GM12878 (cell line): Measurements from ENCODE around the gene CD27. TPM values are rescaled to one million over a fixed set of nuclear protein-coding genes. Genes with fewer than 3 reads are reported as not detected.
A peak's percentile ranks its signal among the peaks of the same experiment; 100 is the strongest.

Experiments used
- ATF7 ChIP-seq: fragments of 450-650 bp; IDR thresholded peaks from 2 replicates; pipeline ENCODE4 v1.6.1; 2016; ENCODE audit warnings: low read depth, mild to moderate bottlenecking
- CREM ChIP-seq: IDR thresholded peaks from 2 replicates; pipeline ENCODE4 v1.6.1; 2014; ENCODE audit warnings: antibody characterized with exemption, low read depth
- GABPA ChIP-seq: IDR thresholded peaks from 2 replicates; pipeline ENCODE4 v1.6.1; 2014; ENCODE audit warnings: antibody characterized with exemption, low read depth, mild to moderate bottlenecking, inconsistent platforms
- HDGF ChIP-seq: fragments of 450-650 bp; IDR thresholded peaks from 2 replicates; pipeline ENCODE4 v1.6.1; 2016; ENCODE audit warnings: antibody characterized with exemption
- MYB ChIP-seq: fragments of 150-350 bp; IDR thresholded peaks from 2 replicates; pipeline ENCODE4 v1.6.1; 2014; ENCODE audit warnings: mild to moderate bottlenecking, low read depth, low read length, borderline replicate concordance
- PAX5 ChIP-seq: IDR thresholded peaks from 2 replicates; pipeline ENCODE4 v1.6.1; 2011; ENCODE audit warnings: low read depth, low read length, borderline replicate concordance
- PAX8 ChIP-seq: fragments of 450-650 bp; IDR thresholded peaks from 2 replicates; pipeline ENCODE4 v1.6.1; 2017; ENCODE audit warnings: mild to moderate bottlenecking, moderate library complexity
- POLR2AphosphoS5 ChIP-seq: IDR thresholded peaks from 2 replicates; pipeline ENCODE4 v1.6.1; 2011; ENCODE audit warnings: mild to moderate bottlenecking, low read length, inconsistent platforms
- RB1 ChIP-seq: fragments of 450-650 bp; formaldehyde crosslinking; IDR thresholded peaks from 2 replicates; pipeline ENCODE4 v1.6.1; 2017; ENCODE audit warnings: mild to moderate bottlenecking, borderline replicate concordance
- SIX5 ChIP-seq: IDR thresholded peaks from 2 replicates; pipeline ENCODE4 v1.6.1; 2011; ENCODE audit warnings: mild to moderate bottlenecking, low read depth, low read length, moderate library complexity; ENCODE audit not compliant: severe bottlenecking
- SMAD1 ChIP-seq: fragments of 450-650 bp; IDR thresholded peaks from 2 replicates; pipeline ENCODE4 v1.6.1; 2018; ENCODE audit warnings: mild to moderate bottlenecking, low read depth; ENCODE audit not compliant: partially characterized antibody
- TBL1XR1 ChIP-seq: IDR thresholded peaks from 2 replicates; pipeline ENCODE4 v1.6.1; 2012; ENCODE audit warnings: low read depth, low read length, improper control_type of control experiment
- ZNF207 ChIP-seq: fragments of 450-650 bp; IDR thresholded peaks from 2 replicates; pipeline ENCODE4 v1.6.1; 2014; ENCODE audit warnings: antibody characterized with exemption, mild to moderate bottlenecking, borderline replicate concordance
- ZNF622 ChIP-seq: fragments of 450-650 bp; IDR thresholded peaks from 2 replicates; pipeline ENCODE4 v1.6.1; 2017; ENCODE audit warnings: mild to moderate bottlenecking, inconsistent platforms
- polyA plus RNA-seq, 11 experiments: library from polyadenylated mRNA; depleted of rRNA in 4 of 11; unstranded in 6 of 11; stranded (reverse) in 5 of 11; fragments of >200 nt; fragmentation: Nextera tagmentation in 4 of 11; fragmentation: Illumina TruSeq in 1 of 11; extraction: Ambion mirVana in 4 of 11; extraction: Trizol in 1 of 11; gene quantifications; 1 replicate in 1 of 11; 2 replicates in 10 of 11; pipeline versions ENCODE4 v1.2.1 to v1.2.3, GENCODE V29; 2011 to 2016; ENCODE audit warnings: inconsistent platforms in 2 of 11, missing spikeins in 2 of 11, low read depth in 1 of 11
- total RNA-seq, 4 experiments: library from RNA; depleted of rRNA in 3 of 4; stranded (reverse); fragments of >200 nt in 3 of 4; fragmentation: Illumina TruSeq in 1 of 4; extraction: Trizol in 1 of 4; gene quantifications; 2 replicates each; pipeline versions ENCODE4 v1.2.1 to v1.2.3, GENCODE V29; 2013 to 2021
- TF ChIP-seq, protein P1 (sequence below): IDR thresholded peaks from 2 replicates; pipeline ENCODE4 v1.6.1; 2012; ENCODE audit warnings: improper control_type of control experiment, low read depth, low read length; ENCODE audit not compliant: insufficient replicate concordance
- TF ChIP-seq, protein P2 (sequence below): IDR thresholded peaks from 2 replicates; pipeline ENCODE4 v1.6.1; 2012; ENCODE audit warnings: low read depth, low read length, improper control_type of control experiment
- TF ChIP-seq, protein P3 (sequence below): fragments of 450-650 bp; IDR thresholded peaks from 2 replicates; pipeline ENCODE4 v1.6.1; 2017; ENCODE audit warnings: mild to moderate bottlenecking
- TF ChIP-seq, protein P4 (sequence below): IDR thresholded peaks from 2 replicates; pipeline ENCODE4 v1.6.1; 2011; ENCODE audit warnings: low read depth, low read length, improper control_type of control experiment, borderline replicate concordance
- TF ChIP-seq, protein P5 (sequence below): IDR thresholded peaks from 2 replicates; pipeline ENCODE4 v1.6.1; 2011; ENCODE audit warnings: low read depth, mild to moderate bottlenecking, low read length, moderate library complexity, borderline replicate concordance; ENCODE audit errors: extremely low read depth

The CD27 gene
- total and polyA plus RNA-seq, 10 of the 15 experiments (the other 5 are each of a cell fraction or from before 2014, with no cell fraction given) = 4.9 to 184 (median 106) TPM

DNA sequence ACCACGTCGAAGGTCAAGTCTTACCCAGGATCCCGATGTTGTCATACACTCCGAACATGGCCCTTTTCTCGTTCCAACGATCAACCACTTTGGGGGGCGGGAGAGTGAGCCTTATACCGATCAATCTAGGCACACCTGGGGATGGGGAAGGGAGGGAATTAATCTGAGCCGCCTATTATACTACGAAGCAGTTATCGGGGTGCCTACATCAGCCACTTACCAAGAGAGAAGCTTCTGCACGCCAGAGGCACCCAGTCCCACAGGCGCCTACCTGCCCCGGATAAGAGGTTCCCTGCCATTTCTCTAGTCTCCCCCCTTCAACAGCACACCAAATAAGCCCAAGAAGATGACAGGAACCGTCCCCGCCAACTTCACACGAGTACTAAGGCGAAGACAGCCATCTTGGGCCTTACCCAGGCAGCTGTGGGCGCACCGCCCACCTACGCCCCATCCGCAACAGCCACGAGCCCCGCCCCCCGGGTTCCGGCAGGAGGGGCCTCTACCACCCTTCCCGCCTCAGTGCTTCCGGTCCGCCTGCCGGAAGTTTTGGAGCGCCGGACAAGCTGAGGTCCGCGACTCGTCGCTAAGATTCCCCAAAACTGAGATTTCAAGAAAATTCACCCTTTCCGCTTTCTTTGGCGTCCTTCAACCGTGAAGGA, 48.2 kb downstream of the CD27 start, which contains the start of gene MRPL51 (continued):
- TF ChIP-seq, protein P1, sequence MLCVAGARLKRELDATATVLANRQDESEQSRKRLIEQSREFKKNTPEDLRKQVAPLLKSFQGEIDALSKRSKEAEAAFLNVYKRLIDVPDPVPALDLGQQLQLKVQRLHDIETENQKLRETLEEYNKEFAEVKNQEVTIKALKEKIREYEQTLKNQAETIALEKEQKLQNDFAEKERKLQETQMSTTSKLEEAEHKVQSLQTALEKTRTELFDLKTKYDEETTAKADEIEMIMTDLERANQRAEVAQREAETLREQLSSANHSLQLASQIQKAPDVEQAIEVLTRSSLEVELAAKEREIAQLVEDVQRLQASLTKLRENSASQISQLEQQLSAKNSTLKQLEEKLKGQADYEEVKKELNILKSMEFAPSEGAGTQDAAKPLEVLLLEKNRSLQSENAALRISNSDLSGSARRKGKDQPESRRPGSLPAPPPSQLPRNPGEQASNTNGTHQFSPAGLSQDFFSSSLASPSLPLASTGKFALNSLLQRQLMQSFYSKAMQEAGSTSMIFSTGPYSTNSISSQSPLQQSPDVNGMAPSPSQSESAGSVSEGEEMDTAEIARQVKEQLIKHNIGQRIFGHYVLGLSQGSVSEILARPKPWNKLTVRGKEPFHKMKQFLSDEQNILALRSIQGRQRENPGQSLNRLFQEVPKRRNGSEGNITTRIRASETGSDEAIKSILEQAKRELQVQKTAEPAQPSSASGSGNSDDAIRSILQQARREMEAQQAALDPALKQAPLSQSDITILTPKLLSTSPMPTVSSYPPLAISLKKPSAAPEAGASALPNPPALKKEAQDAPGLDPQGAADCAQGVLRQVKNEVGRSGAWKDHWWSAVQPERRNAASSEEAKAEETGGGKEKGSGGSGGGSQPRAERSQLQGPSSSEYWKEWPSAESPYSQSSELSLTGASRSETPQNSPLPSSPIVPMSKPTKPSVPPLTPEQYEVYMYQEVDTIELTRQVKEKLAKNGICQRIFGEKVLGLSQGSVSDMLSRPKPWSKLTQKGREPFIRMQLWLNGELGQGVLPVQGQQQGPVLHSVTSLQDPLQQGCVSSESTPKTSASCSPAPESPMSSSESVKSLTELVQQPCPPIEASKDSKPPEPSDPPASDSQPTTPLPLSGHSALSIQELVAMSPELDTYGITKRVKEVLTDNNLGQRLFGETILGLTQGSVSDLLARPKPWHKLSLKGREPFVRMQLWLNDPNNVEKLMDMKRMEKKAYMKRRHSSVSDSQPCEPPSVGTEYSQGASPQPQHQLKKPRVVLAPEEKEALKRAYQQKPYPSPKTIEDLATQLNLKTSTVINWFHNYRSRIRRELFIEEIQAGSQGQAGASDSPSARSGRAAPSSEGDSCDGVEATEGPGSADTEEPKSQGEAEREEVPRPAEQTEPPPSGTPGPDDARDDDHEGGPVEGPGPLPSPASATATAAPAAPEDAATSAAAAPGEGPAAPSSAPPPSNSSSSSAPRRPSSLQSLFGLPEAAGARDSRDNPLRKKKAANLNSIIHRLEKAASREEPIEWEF = no peak
- no peak for TF ChIP-seq SIX5
- TF ChIP-seq PAX5 = no peak
- TF ChIP-seq HDGF = no peak; the same call in 1 of the 2 replicates
- TF ChIP-seq, protein P2, sequence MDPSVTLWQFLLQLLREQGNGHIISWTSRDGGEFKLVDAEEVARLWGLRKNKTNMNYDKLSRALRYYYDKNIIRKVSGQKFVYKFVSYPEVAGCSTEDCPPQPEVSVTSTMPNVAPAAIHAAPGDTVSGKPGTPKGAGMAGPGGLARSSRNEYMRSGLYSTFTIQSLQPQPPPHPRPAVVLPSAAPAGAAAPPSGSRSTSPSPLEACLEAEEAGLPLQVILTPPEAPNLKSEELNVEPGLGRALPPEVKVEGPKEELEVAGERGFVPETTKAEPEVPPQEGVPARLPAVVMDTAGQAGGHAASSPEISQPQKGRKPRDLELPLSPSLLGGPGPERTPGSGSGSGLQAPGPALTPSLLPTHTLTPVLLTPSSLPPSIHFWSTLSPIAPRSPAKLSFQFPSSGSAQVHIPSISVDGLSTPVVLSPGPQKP = peak; percentile 83
- peak; percentile 96 for TF ChIP-seq GABPA
- TF ChIP-seq MYB = no peak
- peak; percentile 47; the same call in 1 of the 2 replicates for TF ChIP-seq PAX8
- no peak; the same call in 1 of the 2 replicates for TF ChIP-seq ATF7
- no peak for TF ChIP-seq ZNF622
- TF ChIP-seq, protein P3, sequence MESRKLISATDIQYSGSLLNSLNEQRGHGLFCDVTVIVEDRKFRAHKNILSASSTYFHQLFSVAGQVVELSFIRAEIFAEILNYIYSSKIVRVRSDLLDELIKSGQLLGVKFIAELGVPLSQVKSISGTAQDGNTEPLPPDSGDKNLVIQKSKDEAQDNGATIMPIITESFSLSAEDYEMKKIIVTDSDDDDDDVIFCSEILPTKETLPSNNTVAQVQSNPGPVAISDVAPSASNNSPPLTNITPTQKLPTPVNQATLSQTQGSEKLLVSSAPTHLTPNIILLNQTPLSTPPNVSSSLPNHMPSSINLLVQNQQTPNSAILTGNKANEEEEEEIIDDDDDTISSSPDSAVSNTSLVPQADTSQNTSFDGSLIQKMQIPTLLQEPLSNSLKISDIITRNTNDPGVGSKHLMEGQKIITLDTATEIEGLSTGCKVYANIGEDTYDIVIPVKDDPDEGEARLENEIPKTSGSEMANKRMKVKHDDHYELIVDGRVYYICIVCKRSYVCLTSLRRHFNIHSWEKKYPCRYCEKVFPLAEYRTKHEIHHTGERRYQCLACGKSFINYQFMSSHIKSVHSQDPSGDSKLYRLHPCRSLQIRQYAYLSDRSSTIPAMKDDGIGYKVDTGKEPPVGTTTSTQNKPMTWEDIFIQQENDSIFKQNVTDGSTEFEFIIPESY = no peak
- TF ChIP-seq SMAD1 = peak; percentile 75
- TF ChIP-seq, protein P4, sequence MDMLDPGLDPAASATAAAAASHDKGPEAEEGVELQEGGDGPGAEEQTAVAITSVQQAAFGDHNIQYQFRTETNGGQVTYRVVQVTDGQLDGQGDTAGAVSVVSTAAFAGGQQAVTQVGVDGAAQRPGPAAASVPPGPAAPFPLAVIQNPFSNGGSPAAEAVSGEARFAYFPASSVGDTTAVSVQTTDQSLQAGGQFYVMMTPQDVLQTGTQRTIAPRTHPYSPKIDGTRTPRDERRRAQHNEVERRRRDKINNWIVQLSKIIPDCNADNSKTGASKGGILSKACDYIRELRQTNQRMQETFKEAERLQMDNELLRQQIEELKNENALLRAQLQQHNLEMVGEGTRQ = no peak
- TF ChIP-seq, protein P5, sequence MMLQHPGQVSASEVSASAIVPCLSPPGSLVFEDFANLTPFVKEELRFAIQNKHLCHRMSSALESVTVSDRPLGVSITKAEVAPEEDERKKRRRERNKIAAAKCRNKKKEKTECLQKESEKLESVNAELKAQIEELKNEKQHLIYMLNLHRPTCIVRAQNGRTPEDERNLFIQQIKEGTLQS = no peak
- TF ChIP-seq RB1 = peak; percentile 10; the same call in 1 of the 2 replicates
- TF ChIP-seq ZNF207 = peak; percentile 60; the same call in 1 of the 2 replicates
- peak; percentile 81 for TF ChIP-seq CREM
- peak; percentile 91 for TF ChIP-seq POLR2AphosphoS5
- no peak for TF ChIP-seq TBL1XR1
